ENCODE measurements around the gene TOX4. TPM values are rescaled to one million over a fixed set of nuclear protein-coding genes. Genes with fewer than 3 reads are reported as not detected.

Gene TOX4
- total and polyA plus RNA-seq, 9 of the 15 experiments (the other 6 are each of a cell fraction or from before 2014, with no cell fraction given), result 9.9 to 76.5 (median 41.0) TPM

DNA sequence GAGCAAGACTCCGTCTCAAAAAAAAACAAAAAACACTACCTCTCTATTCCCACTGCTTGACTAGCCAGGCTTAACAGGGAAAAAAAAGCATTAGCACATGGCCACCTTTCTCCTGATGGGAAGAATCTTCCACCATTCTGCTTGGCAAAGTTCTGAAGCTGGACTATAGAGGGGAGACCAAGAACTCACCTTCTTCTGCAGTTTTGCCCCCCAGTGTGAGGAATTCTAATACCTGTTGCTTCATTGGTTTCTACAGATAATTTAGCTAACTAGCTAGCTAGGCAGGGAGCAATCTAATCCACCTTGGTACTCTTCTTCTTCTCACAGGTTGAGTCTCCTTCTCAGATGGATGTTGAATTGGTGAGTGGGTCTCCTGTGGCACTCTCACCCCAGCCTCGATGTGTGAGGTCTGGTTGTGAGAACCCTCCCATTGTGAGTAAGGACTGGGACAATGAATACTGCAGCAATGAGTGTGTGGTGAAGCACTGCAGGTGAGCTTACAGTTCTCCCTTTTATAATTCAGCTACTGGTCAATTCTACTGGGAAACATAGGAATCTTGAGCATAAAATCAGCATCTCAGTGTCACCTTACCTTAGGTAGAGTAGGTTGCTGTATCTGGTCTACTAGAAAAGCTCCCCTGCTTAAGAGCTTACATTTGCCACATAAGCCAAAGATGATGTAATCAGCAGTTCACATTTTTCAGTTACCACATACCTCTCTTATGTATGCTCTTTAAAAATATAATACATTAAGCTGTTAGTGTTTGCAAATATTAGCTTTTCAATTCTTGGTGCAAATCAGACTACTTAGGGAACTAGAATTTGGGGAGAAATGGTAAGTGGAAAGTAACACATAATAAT lies 18.1 kb downstream of the TOX4 start:
- ChIA-PET POLR2A (interaction anchor here (0.6 to 1.0 kb wide), 3 partner anchors 14 to 91 kb away, joined by 3 read pairs; partner anchors contain the start of gene METTL3), CTCF (ENCODE audit: low intra/inter-chr PET ratio) (no interaction called here)
- no peak overlapping the region for H3K4me3 ChIP-seq
- no peak overlapping the region; the same call in 2 of the 3 replicates for H3K27ac ChIP-seq (ENCODE audit: extremely low read depth, low read depth, low read length)
- H3K4me2 ChIP-seq (ENCODE audit: insufficient read depth, low read length), result no peak overlapping the region
- no peaks in the 10 kb centered on the region for H3K79me2 ChIP-seq (ENCODE audit: control insufficient read depth, insufficient read depth, low read length)
- DNase-seq (ENCODE audit: extremely low read depth in 1 of 4, low spot score in 3 of 4) (no peak), FAIRE-seq (no peak), ATAC-seq (no peak)
- no peaks in the 10 kb centered on the region; the same call in 1 of the 2 replicates for H4K20me1 ChIP-seq (replicated peaks; ENCODE audit: control insufficient read depth, insufficient read depth, low read length)
- no TSS peak for BruUV-seq (replicated peaks)
- no peaks in the 10 kb centered on the region for H3K27me3 ChIP-seq (ENCODE audit: control insufficient read depth in 2 of 2, insufficient read depth in 2 of 2, low read length in 2 of 2)
- H3K36me3 ChIP-seq (ENCODE audit: control insufficient read depth, insufficient read depth, low read length), result peaks cover 72% of the 10 kb centered on the region
- no peaks in the 10 kb centered on the region for H3K4me1 ChIP-seq (replicated peaks in 1 of 2; ENCODE audit: control insufficient read depth in 2 of 2, insufficient read depth in 2 of 2, low read length in 2 of 2)
- no peak overlapping the region for H2AFZ ChIP-seq (ENCODE audit: low read depth, low read length)
- no peak overlapping the region for H3K9ac ChIP-seq (ENCODE audit: insufficient read depth in 1 of 2, low read depth in 2 of 2, low read length in 2 of 2)
- in situ Hi-C loops (cut with MboI) (no loop called here), intact Hi-C loops (cut with micrococcal nuclease) (no loop called here)
- no peaks in the 10 kb centered on the region for H3K9me3 ChIP-seq (replicated peaks; ENCODE audit: control insufficient read depth, insufficient read depth, low read depth, low read length)
- 39% methylated on average over 2 of the region's 2 CpGs for WGBS (ENCODE audit: insufficient coverage, low coverage, missing lambda C conversion rate)
- H3K9me1 ChIP-seq (ENCODE audit: control insufficient read depth, insufficient read depth, low read length), result no peaks in the 10 kb centered on the region
- TF ChIP-seq CEBPB (tag; IDR thresholded peaks at IDR 0.05) (peak; percentile 20; the same call in 1 of the 2 replicates), CEBPG (CRISPR knock-in tag; IDR thresholded peaks at IDR 0.05) (no peak), CEBPG (tag; conservative IDR thresholded peaks at IDR 0.05 in 1 of 2, IDR thresholded peaks at IDR 0.05 in 1 of 2) (peak; percentile 53 to 87), ARNT (IDR thresholded peaks at IDR 0.05) (no peak), ATF7 (IDR thresholded peaks at IDR 0.05) (0 out of 2 replicates have a peak, but pooled peaks have one; percentile 32), GABPB2 (CRISPR knock-in tag; conservative IDR thresholded peaks at IDR 0.05) (no peak), DACH1 (IDR thresholded peaks at IDR 0.05; ENCODE audit: partially characterized antibody) (no peak), TAF9B (IDR thresholded peaks at IDR 0.05; ENCODE audit: partially characterized antibody) (no peak), DDX20 (tag; IDR thresholded peaks at IDR 0.05; ENCODE audit: low read depth) (no peak)
- TF ChIP-seq, protein P1, sequence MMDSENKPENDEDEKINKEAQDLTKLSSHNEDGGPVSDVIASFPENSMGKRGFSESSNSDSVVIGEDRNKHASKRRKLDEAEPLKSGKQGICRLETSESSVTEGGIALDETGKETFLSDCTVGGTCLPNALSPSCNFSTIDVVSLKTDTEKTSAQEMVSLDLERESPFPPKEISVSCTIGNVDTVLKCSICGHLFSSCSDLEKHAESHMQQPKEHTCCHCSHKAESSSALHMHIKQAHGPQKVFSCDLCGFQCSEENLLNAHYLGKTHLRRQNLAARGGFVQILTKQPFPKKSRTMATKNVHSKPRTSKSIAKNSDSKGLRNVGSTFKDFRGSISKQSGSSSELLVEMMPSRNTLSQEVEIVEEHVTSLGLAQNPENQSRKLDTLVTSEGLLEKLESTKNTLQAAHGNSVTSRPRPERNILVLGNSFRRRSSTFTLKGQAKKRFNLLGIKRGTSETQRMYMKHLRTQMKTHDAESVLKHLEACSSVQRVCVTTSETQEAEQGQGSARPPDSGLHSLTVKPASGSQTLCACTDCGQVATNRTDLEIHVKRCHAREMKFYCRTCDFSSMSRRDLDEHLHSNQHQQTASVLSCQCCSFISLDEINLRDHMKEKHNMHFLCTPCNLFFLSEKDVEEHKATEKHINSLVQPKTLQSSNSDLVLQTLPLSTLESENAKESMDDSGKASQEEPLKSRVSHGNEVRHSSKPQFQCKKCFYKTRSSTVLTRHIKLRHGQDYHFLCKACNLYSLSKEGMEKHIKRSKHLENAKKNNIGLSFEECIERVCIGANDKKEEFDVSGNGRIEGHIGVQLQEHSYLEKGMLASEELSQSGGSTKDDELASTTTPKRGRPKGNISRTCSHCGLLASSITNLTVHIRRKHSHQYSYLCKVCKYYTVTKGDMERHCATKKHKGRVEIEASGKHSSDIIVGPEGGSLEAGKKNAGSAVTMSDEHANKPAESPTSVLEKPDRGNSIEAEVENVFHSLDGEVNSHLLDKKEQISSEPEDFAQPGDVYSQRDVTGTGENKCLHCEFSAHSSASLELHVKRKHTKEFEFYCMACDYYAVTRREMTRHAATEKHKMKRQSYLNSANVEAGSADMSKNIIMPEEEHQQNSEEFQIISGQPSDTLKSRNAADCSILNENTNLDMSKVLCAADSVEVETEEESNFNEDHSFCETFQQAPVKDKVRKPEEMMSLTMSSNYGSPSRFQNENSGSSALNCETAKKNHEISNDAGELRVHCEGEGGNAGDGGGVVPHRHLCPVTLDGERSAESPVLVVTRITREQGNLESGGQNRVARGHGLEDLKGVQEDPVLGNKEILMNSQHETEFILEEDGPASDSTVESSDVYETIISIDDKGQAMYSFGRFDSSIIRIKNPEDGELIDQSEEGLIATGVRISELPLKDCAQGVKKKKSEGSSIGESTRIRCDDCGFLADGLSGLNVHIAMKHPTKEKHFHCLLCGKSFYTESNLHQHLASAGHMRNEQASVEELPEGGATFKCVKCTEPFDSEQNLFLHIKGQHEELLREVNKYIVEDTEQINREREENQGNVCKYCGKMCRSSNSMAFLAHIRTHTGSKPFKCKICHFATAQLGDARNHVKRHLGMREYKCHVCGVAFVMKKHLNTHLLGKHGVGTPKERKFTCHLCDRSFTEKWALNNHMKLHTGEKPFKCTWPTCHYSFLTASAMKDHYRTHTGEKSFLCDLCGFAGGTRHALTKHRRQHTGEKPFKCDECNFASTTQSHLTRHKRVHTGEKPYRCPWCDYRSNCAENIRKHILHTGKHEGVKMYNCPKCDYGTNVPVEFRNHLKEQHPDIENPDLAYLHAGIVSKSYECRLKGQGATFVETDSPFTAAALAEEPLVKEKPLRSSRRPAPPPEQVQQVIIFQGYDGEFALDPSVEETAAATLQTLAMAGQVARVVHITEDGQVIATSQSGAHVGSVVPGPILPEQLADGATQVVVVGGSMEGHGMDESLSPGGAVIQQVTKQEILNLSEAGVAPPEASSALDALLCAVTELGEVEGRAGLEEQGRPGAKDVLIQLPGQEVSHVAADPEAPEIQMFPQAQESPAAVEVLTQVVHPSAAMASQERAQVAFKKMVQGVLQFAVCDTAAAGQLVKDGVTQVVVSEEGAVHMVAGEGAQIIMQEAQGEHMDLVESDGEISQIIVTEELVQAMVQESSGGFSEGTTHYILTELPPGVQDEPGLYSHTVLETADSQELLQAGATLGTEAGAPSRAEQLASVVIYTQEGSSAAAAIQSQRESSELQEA (IDR thresholded peaks at IDR 0.05; ENCODE audit: low read depth), result no peak
- TF ChIP-seq, protein P2, sequence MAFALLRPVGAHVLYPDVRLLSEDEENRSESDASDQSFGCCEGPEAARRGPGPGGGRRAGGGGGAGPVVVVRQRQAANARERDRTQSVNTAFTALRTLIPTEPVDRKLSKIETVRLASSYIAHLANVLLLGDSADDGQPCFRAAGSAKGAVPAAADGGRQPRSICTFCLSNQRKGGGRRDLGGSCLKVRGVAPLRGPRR (CRISPR knock-in tag; IDR thresholded peaks at IDR 0.05), result no peak
- TF ChIP-seq, protein P3, sequence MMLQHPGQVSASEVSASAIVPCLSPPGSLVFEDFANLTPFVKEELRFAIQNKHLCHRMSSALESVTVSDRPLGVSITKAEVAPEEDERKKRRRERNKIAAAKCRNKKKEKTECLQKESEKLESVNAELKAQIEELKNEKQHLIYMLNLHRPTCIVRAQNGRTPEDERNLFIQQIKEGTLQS (IDR thresholded peaks at IDR 0.05), result peak; percentile 68
- TF ChIP-seq, protein P3 (CRISPR knock-in tag; conservative IDR thresholded peaks at IDR 0.05), result no peak
